K562 (cell line): ENCODE measurements around the gene ABCA3. TPM values are rescaled to one million over a fixed set of nuclear protein-coding genes. Genes with fewer than 3 reads are reported as not detected.

Experiments
- ATAC-seq: fragments of 200-7000 bp; cut with Tn5 transposase; 3 replicates; pipeline ENCODE4 v1.9.1; 2020; ENCODE audit warnings: moderate library complexity
- BruUV-seq: library from RNA; stranded (reverse); fragments of 400-500 nt; replicated peaks from 2 replicates; lab custom pipeline; 2021; lab: Mats Ljungman, UMichigan
- CTCF ChIA-PET: fragments of 300-600 bp; formaldehyde crosslinking; extraction: SDS; loops from one replicate; lab custom pipeline; 2021; ENCODE audit warnings: low intra/inter-chr PET ratio; lab: Yijun Ruan, JAX
- POLR2A ChIA-PET: fragments of 300-600, 350-650 bp; sonication (Branson Sonifier 250); formaldehyde crosslinking; extraction: SDS; loops from one replicate; lab custom pipeline; 2021; ENCODE audit warnings: antibody characterized with exemption, inconsistent platforms; lab: Yijun Ruan, JAX
- DNase-seq, 4 experiments: peaks; one replicate each; pipeline versions ENCODE4 v3.0.0 to v3.0.0-alpha.2; 2011 to 2018; ENCODE audit warnings: low spot score in 3 of 4, mixed read lengths in 3 of 4; ENCODE audit errors: extremely low read depth in 1 of 4
- FAIRE-seq: peaks from 2 replicates; lab custom pipeline; 2011; peaks lifted over from hg19 to GRCh38; lab: Jason Lieb, UNC
- H2AFZ ChIP-seq: 2 replicates; pipeline ENCODE4 v1.6.0; 2011; ENCODE audit warnings: low read depth, low read length, control low read depth, inconsistent platforms
- H3K27ac ChIP-seq: fragments of 200-600 bp; 3 replicates; pipeline ENCODE4 v1.8.0; 2011; ENCODE audit warnings: low read depth, mild to moderate bottlenecking, control low read depth, inconsistent platforms, low read length, moderate library complexity, mixed read lengths; ENCODE audit errors: extremely low read depth
- H3K27me3 ChIP-seq, 2 experiments: fragments of 300-600 bp in 1 of 2; 2 replicates in 1 of 2; 3 replicates in 1 of 2; pipeline versions ENCODE4 v1.6.0 to v1.8.0; 2011; ENCODE audit warnings: inconsistent platforms in 2 of 2, low read length in 2 of 2, mild to moderate bottlenecking in 1 of 2, mixed read lengths in 1 of 2, moderate library complexity in 1 of 2; ENCODE audit not compliant: control insufficient read depth in 2 of 2, insufficient read depth in 2 of 2
- H3K36me3 ChIP-seq: fragments of 300-600 bp; 3 replicates; pipeline ENCODE4 v1.8.0; 2011; ENCODE audit warnings: mild to moderate bottlenecking, low read length, inconsistent platforms; ENCODE audit not compliant: control insufficient read depth, insufficient read depth
- H3K4me1 ChIP-seq, 2 experiments: fragments of 200-600 bp in 1 of 2; replicated peaks in 1 of 2; 2 replicates in 1 of 2; 3 replicates in 1 of 2; pipeline versions ENCODE4 v1.5.1 to v1.8.0; 2011; ENCODE audit warnings: inconsistent platforms in 2 of 2, low read length in 2 of 2, mild to moderate bottlenecking in 1 of 2, mixed read lengths in 1 of 2, moderate library complexity in 1 of 2; ENCODE audit not compliant: control insufficient read depth in 2 of 2, insufficient read depth in 2 of 2
- H3K4me2 ChIP-seq: 2 replicates; pipeline ENCODE4 v1.6.1; 2011; ENCODE audit warnings: low read length, control low read depth, inconsistent platforms, mixed read lengths; ENCODE audit not compliant: insufficient read depth
- H3K4me3 ChIP-seq: fragments of 200-600 bp; sonication (generic), shearing (Covaris generic); 2 replicates; pipeline ENCODE4 v1.5.1; 2016; ENCODE audit warnings: control low read depth, inconsistent platforms
- H3K79me2 ChIP-seq: fragments of 200-600 bp; 3 replicates; pipeline ENCODE4 v1.8.0; 2011; ENCODE audit warnings: low read length, inconsistent platforms; ENCODE audit not compliant: control insufficient read depth, insufficient read depth
- H3K9ac ChIP-seq, 2 experiments: 2 replicates each; pipeline versions ENCODE4 v1.6.0 to v1.6.1; 2011; ENCODE audit warnings: low read depth in 2 of 2, low read length in 2 of 2, control low read depth in 1 of 2, inconsistent platforms in 1 of 2, mild to moderate bottlenecking in 1 of 2, mixed read lengths in 1 of 2; ENCODE audit not compliant: insufficient read depth in 1 of 2
- H3K9me1 ChIP-seq: one replicate; pipeline ENCODE4 v1.6.0; 2011; ENCODE audit warnings: inconsistent platforms, mild to moderate bottlenecking, low read length, moderate library complexity; ENCODE audit not compliant: control insufficient read depth, insufficient read depth
- H3K9me3 ChIP-seq: replicated peaks from 2 replicates; pipeline ENCODE4 v1.5.1; 2011; ENCODE audit warnings: low read depth, low read length, inconsistent platforms; ENCODE audit not compliant: control insufficient read depth, insufficient read depth
- H4K20me1 ChIP-seq: replicated peaks from 2 replicates; pipeline ENCODE4 v1.6.1; 2011; ENCODE audit warnings: low read length, inconsistent platforms, mixed read lengths; ENCODE audit not compliant: control insufficient read depth, insufficient read depth
- CHCHD3 ChIP-seq: fragments of 250-450 bp; sonication (Bioruptor Pico); IDR thresholded peaks from 2 replicates; pipeline ENCODE4 v2.1.2; 2022; ENCODE audit warnings: mild to moderate bottlenecking
- CHD1 ChIP-seq: fragments of 200-600 bp; sonication (generic); IDR thresholded peaks from one replicate; pipeline ENCODE4 v1.6.1; 2012; ENCODE audit warnings: mild to moderate bottlenecking, moderate library complexity, low read length, inconsistent platforms
- KDM1A ChIP-seq, 2 experiments: fragments of 450-650 bp; IDR thresholded peaks; 2 replicates each; pipeline ENCODE4 v1.6.1; 2016; ENCODE audit warnings: mild to moderate bottlenecking in 2 of 2
- PHF21A ChIP-seq: fragments of 450-650 bp; IDR thresholded peaks from 2 replicates; pipeline ENCODE4 v1.6.1; 2017; ENCODE audit warnings: low read depth, borderline replicate concordance
- SMAD4 ChIP-seq: fragments of 250-450 bp; sonication (Bioruptor Pico); conservative IDR thresholded peaks from 2 replicates; pipeline ENCODE4 v1.8.0; 2021; ENCODE audit warnings: inconsistent platforms, mild to moderate bottlenecking, moderate library complexity
- STAT6 ChIP-seq: sonication (generic); formaldehyde crosslinking; IDR thresholded peaks from 2 replicates; pipeline ENCODE4 v1.8.1; 2023; ENCODE audit warnings: mild to moderate bottlenecking, missing genetic modification reagents
- ZBTB40 ChIP-seq, 2 experiments: fragments of 450-650 bp in 1 of 2; sonication (generic) in 1 of 2; formaldehyde crosslinking in 1 of 2; IDR thresholded peaks; 2 replicates each; pipeline versions ENCODE4 v1.7.1 to v1.9.0; 2016 to 2022; ENCODE audit warnings: inconsistent platforms in 1 of 2, mild to moderate bottlenecking in 1 of 2, missing genetic modification reagents in 1 of 2
- ZNF766 ChIP-seq: fragments of 200-800 bp; sonication (Bioruptor generic); conservative IDR thresholded peaks from 2 replicates; pipeline ENCODE4 v1.6.1; 2016; ENCODE audit warnings: missing genetic modification characterization, missing compliant biosample characterization
- WGBS: fragments of 100-300 bp; shearing (Covaris generic); methylation state at CpG from one replicate; pipeline ENCODE4 v1.1.6; 2016; ENCODE audit warnings: low coverage, mixed read lengths; ENCODE audit not compliant: insufficient coverage; ENCODE audit errors: missing lambda C conversion rate; 5-methylcytosine and 5-hydroxymethylcytosine counted together
- in situ Hi-C: fragments of 300-500 bp; cut with MboI; formaldehyde crosslinking; loops from 4 replicates; pipeline ENCODE4 v1.15.0; 2018; ENCODE audit warnings: inconsistent platforms, mixed read lengths
- intact Hi-C: fragments of 100-400 bp; cut with micrococcal nuclease; formaldehyde crosslinking; loops from 2 replicates; pipeline ENCODE4 v1.14.2; 2022
- polyA plus RNA-seq, 8 experiments: library from polyadenylated mRNA; depleted of rRNA in 4 of 8; stranded (reverse) in 5 of 8; unstranded in 3 of 8; fragments of >200 nt; fragmentation: Nextera tagmentation in 2 of 8; fragmentation: Illumina TruSeq in 1 of 8; extraction: Ambion mirVana in 2 of 8; extraction: Trizol in 1 of 8; gene quantifications; 2 replicates each; pipeline versions ENCODE4 v1.2.1 to v1.2.3, GENCODE V29; 2011 to 2014; ENCODE audit warnings: inconsistent platforms in 1 of 8, missing spikeins in 1 of 8
- total RNA-seq, 7 experiments: library from RNA; depleted of rRNA in 6 of 7; stranded (reverse); fragments of >200 nt in 6 of 7; fragmentation: Illumina TruSeq in 2 of 7; extraction: Trizol in 2 of 7; gene quantifications; 2 replicates each; pipeline versions ENCODE4 v1.2.1 to v1.2.3, GENCODE V29; 2011 to 2021; ENCODE audit warnings: low replicate concordance in 1 of 7

ABCA3 gene
- total and polyA plus RNA-seq, 9 of the 15 experiments (the other 6 are each of a cell fraction or from before 2014, with no cell fraction given): 0.66 to 23.7 (median 6.9) TPM

GRCh38 chr16:2250652-2251295, 89.8 kb downstream of the ABCA3 start:
- under 1% methylated on average over 23 of the region's 35 CpGs for whole genome bisulfite sequencing
- CTCF ChIA-PET: interaction anchor here (2.4 kb wide), 1 partner anchor 56 kb away, joined by 18 read pairs; no protein-coding TSS in a partner anchor
- BruUV-seq: TSS peak; percentile 80
- Histone ChIP-seq H3K4me2 (peak overlapping the region; percentile 83), H3K27ac (peak overlapping the region; percentile 97), H3K9me3 (no peaks in the 10 kb centered on the region), H3K9me1 (no peaks in the 10 kb centered on the region), H3K36me3 (peaks cover 72% of the 10 kb centered on the region; the same call in 2 of the 3 replicates), H3K79me2 (peaks cover 52% of the 10 kb centered on the region), H3K27me3 (no peaks in the 10 kb centered on the region), H3K4me3 (peak overlapping the region; percentile 94), H2AFZ (peak overlapping the region; percentile 38; the same call in 1 of the 2 replicates), H3K9ac (peak overlapping the region; percentile 92 to 99), H4K20me1 (0 out of 2 replicates have a peak, but pooled peaks cover 3% of the 10 kb centered on the region), H3K4me1 (peaks cover 8 to 31% of the 10 kb centered on the region in 2 experiments)
- FAIRE-seq (peak; percentile 71), ATAC-seq (no peak), DNase-seq (peak in 1 of 4 experiments; percentile 61)
- intact Hi-C loops: loop anchor here (1.0 to 5.0 kb wide), 4 partner anchors 18 to 96 kb away; partner anchors contain the start of genes CASKIN1, E4F1, RNPS1 and TRAF7
- POLR2A ChIA-PET: interaction anchor here (0.7 to 3.7 kb wide), 16 partner anchors 11 to 215 kb away, joined by 3 to 40 read pairs (median 4); partner anchors contain the start of genes PGP and TRAF7
- in situ Hi-C loops: no loop called here
- TF ChIP-seq PHF21A (0 out of 2 replicates have a peak, but pooled peaks have one; percentile 72), CHD1 (peak; percentile 85), STAT6 (no peak), ZNF766 (peak; percentile 16; the same call in 1 of the 2 replicates), KDM1A (IDR thresholded peaks at IDR 0.05) (peak; percentile 19 to 51; a peak in 1 of 4 replicates), CHCHD3 (CRISPR knock-in tag) (0 out of 2 replicates have a peak, but pooled peaks have one; percentile 40), ZBTB40 (IDR thresholded peaks at IDR 0.05) (0 out of 2 replicates have a peak, but pooled peaks have one; percentile 41), ZBTB40 (CRISPR knock-in tag; IDR thresholded peaks at IDR 0.05) (no peak), SMAD4 (CRISPR knock-in tag) (no peak; the same call in 1 of the 2 replicates)
